NCI-H510A (cell line): Measurements from ENCODE around the gene SPA17.

Source experiments
- DNase-seq: peaks from one replicate; lab custom pipeline; 2025; lab: John Stamatoyannopoulos, UW

Gene SPA17

GRCh38 chr11:124673333-124674167, at the start of gene SPA17, which contains the start of gene SIAE:
SPA17 (plus strand) TSS chr11:124673904; CDS start chr11:124675265, 1,361 bp downstream.
SIAE (minus strand) TSS chr11:124673739; CDS start chr11:124673708, 31 bp downstream.
- DNase-seq: peak; percentile 79

GRCh38 chr11:124625504-124626168, 48.1 kb upstream of the SPA17 start:
- no peak for DNase-seq

GRCh38 chr11:124627546-124627945, 46.2 kb upstream of the SPA17 start:
- DNase-seq: no peak

GRCh38 chr11:124629961-124630360, 43.7 kb upstream of the SPA17 start:
- DNase-seq: no peak

GRCh38 chr11:124633355-124633754, 40.3 kb upstream of the SPA17 start:
- DNase-seq: no peak

- DNase-seq: no peak
These were observed 37.8 kb upstream of the SPA17 start for GRCh38 chr11:124635932-124636331.

GRCh38 chr11:124638500-124638899, 35.2 kb upstream of the SPA17 start:
- DNase-seq: no peak

- DNase-seq: no peak
These were observed 34.5 kb upstream of the SPA17 start for GRCh38 chr11:124639186-124639585.

- DNase-seq: no peak
These were observed 33.0 kb upstream of the SPA17 start for GRCh38 chr11:124640666-124641065.

- no peak for DNase-seq
These were observed 31.1 kb upstream of the SPA17 start for GRCh38 chr11:124642628-124643027.

GRCh38 chr11:124643042-124643604, 30.6 kb upstream of the SPA17 start:
- no peak for DNase-seq

- DNase-seq: no peak
These were observed 29.9 kb upstream of the SPA17 start for GRCh38 chr11:124643605-124644425.

- DNase-seq: no peak
These were observed 29.1 kb upstream of the SPA17 start for GRCh38 chr11:124644426-124645280.

GRCh38 chr11:124646148-124646547, 27.6 kb upstream of the SPA17 start:
- no peak for DNase-seq

GRCh38 chr11:124648610-124649009, 25.1 kb upstream of the SPA17 start:
- no peak for DNase-seq

GRCh38 chr11:124656774-124657630, 16.7 kb upstream of the SPA17 start:
- peak; percentile 46 for DNase-seq

- DNase-seq: no peak
These were observed 15.8 kb upstream of the SPA17 start for GRCh38 chr11:124657904-124658303.

- no peak for DNase-seq
These were observed 15.2 kb upstream of the SPA17 start for GRCh38 chr11:124658501-124658900.

- DNase-seq: no peak
These were observed 14.7 kb upstream of the SPA17 start for GRCh38 chr11:124658986-124659385.

- no peak for DNase-seq
These were observed 12.2 kb upstream of the SPA17 start for GRCh38 chr11:124661553-124661952.
